Stimulated activated CD4-positive, alpha-beta T cell treated with anti-CD3 and anti-CD28 coated beads, TNF-alpha, amount 100 ng/mL, for 48 hours (primary cell): Measurements from ENCODE around the gene CBLIF.
"Not testable (repeated sequence)": the region's sequence is repeated elsewhere in the genome, so short reads cannot be mapped to it uniquely, and the experiment has no call there.

Experiments
- DNase-seq, 3 donors: peaks; one replicate each; pipeline ENCODE4 v3.0.0-alpha.2; 2020; ENCODE audit warnings: low read depth in 3 of 3

CBLIF gene

GRCh38 chr11:59845399-59845798 is at the start of gene CBLIF:
Gene CBLIF, minus strand, starts transcription at chr11:59845499. Its CDS starts 46 bp downstream, at chr11:59845453.
- no peak for DNase-seq

- DNase-seq: no peak
Observed at GRCh38 chr11:59894616-59895015, 49.3 kb upstream of the CBLIF start.

- no peak for DNase-seq
Observed at GRCh38 chr11:59891781-59892181, 46.5 kb upstream of the CBLIF start.

DNA sequence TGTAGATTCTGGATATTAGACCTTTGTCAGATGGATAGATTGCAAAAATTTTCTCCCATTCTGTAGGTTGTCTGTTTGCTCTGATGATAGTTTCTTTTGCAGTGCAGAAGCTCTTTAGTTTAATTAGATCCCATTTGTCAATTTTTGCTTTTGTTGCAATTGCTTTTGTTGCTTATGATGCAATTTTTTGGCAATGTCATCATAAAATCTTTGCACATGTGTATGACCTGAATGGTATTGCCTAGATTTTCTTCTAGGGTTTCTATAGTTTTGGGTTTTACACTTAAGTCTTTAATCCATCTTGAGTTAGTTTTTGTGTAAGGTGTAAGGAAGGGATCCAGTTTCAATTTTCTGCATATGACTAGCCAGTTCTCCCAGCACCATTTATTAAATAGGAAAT is 41.9 kb upstream of the CBLIF start:
- not testable (repeated sequence) for DNase-seq

DNA sequence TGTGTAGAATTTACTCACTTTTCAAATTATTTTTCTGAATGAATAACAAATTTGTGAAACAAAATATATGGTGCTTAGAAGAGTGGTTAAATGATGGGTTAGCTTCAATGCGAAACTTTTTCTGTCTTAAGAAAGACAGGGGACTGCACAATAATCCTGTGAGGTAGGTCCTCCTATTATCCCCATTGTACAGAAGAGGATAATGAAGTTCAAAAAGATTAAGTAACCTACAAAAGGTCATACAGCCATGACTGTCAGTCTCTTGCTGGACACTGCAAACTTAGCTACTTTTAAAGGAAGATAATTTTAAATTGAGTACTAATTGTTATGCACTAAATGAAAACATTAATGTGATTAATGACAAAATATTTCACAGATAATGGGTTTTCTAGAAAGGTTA is 38.3 kb upstream of the CBLIF start:
- DNase-seq: no peak

- no peak for DNase-seq
Observed at GRCh38 chr11:59879567-59879966, 34.3 kb upstream of the CBLIF start.

- DNase-seq: no peak
Observed at GRCh38 chr11:59878575-59878974, 33.3 kb upstream of the CBLIF start, which contains the start of gene OOSP3. Gene OOSP3, plus strand, starts transcription at chr11:59878782. Its CDS starts 27 bp downstream, at chr11:59878809.

DNA sequence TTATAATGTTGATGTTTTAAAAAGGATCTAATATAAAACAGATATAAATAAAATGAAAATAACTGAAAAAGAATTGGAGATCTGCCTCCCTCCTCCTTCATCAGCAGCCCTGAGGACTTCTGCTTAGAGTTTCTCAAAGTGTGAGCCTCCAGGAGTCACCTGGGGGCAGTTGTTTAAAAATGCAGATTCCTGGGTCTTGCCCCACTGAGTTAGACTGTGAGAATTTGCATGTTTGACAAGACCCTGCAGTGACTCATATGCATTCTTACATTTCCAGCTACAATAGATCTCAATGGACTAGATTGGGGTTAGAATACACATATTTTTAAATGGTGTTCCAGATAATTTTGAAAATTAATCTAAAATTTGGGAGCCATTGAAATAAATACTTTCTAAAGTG is 32.5 kb upstream of the CBLIF start:
- DNase-seq: no peak

- DNase-seq: no peak
Observed at GRCh38 chr11:59877325-59877724, 32.0 kb upstream of the CBLIF start.

GRCh38 chr11:59875856-59876519 is 30.7 kb upstream of the CBLIF start:
- no peak for DNase-seq

DNA sequence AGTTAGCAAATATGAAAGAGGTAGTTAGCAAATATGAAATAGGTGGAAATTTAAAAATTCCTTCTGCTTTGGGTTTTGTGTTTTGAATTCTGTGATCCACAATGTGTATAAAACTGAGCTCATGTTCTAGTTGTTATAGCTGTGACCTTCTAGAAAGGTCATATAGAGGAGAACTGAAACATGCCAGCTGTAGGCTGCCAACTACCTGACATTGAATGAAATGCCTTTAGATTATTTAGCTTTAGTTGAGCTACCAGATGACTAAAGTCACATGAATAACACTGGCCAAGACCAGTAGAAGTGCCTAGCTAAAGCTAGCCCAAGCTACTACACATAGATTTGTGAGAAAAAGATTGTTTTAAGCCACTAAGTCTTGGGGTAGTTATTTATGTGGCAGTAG is 26.8 kb upstream of the CBLIF start:
- no peak for DNase-seq

DNA sequence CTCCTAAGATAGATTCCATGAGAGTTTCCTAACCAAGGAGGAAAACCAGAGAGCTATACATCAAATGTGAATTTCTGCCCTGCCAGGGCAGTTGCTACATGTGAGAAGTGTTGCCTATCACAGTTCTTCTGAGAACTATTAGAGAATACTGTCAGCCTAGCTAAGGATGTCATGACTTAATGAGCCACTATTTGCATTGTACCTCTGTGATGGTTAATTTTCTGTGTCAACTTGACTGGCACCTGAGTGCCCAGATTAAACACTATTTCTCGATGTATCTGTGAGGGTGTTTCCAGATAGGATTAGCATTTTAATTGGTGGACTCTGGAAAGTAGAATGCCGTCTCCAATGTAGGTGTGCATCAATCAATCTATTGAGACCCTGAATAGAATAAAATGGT is 22.6 kb upstream of the CBLIF start:
- DNase-seq: no peak

GRCh38 chr11:59866836-59867235 is 21.5 kb upstream of the CBLIF start:
- DNase-seq: no peak

GRCh38 chr11:59866397-59866796 is 21.1 kb upstream of the CBLIF start, which contains the start of gene TCN1:
Gene TCN1, minus strand, starts transcription at chr11:59866487. Its CDS starts 17 bp downstream, at chr11:59866470.
- no peak for DNase-seq

DNA sequence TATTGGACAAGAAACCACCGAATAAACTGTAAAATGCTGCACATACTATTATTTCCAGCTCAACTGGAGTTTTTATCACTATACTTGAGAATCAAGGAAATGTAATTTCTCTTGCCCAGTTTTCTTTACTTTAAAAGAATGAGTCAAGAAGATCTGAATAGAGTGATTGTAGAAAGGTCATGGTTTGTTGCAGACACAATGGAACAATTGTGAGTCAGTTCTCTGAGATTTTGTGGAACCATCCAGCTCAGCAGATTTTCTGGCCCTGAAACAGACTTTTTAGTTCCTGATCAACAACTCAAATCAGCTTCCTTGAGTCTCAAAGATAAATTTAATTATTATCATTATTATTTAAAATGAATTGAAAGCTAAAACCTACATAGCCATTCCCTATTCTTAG is 19.7 kb upstream of the CBLIF start:
- DNase-seq: no peak

GRCh38 chr11:59862252-59862651 is 17.0 kb upstream of the CBLIF start:
- DNase-seq: no peak

- no peak for DNase-seq
Observed at GRCh38 chr11:59859673-59860072, 14.4 kb upstream of the CBLIF start.

- peak in 1 of 3 donors; percentile 4 for DNase-seq
Observed at GRCh38 chr11:59857439-59858434, 12.4 kb upstream of the CBLIF start.

DNA sequence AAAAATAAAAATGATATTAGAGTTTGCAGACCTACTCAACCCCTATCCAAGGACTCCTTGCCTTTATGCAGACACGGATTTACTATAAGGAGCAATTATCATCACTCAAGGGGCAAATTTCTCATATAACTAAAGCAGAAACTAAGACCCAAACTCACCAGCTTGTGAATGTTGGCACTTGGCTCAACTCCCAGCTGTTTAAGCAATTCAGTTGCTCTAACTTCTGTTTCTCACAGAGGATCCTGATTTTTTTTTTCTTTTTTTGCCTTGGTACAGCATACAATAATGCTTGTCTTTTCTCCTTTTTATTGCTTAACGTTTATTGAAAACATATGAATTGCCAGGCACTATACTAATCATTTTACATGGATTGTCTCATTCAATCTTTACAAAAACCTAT is 9.6 kb upstream of the CBLIF start:
- no peak for DNase-seq

DNA sequence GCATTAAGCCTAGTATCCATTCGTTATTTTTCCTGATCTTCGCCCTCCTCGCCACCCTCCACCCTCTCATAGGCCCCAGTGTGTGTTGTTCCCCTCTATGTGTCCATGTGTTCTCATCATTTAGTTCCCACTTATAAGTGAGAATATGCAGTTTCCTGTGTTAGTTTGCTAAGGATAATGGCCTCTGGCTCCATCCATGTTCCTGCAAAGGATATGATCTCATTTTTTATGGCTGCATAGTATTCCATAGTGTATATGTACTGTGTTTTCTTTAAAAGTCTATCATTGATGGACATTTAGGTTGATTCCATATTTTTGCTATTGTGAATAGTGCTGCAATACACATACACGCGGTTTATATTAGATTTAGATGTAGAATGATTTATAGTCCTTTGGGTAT is 6.1 kb upstream of the CBLIF start:
- DNase-seq: not testable (repeated sequence)

DNA sequence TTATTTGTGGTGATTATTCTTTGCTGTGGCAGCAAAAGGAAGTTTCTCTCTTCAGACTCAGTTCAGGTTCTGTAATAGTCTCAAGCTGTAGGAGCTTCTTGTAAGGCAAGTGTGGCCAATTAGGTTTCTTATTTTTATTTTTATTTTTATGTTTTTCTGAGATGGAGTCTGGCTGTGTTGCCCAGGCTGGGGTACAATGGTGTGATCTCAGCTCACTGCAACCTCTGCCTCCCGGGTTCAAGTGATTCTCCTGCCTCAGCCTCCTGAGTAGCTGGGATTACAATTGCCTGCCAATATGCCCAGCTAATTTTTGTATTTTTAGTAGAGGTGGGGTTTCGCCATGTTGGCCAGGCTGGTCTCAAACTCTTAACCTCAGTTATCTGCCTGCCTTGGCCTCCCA is 4.3 kb upstream of the CBLIF start:
- not testable (repeated sequence) for DNase-seq

GRCh38 chr11:59849129-59849528 is 3.8 kb upstream of the CBLIF start:
- DNase-seq: no peak

GRCh38 chr11:59848439-59848838 is 3.1 kb upstream of the CBLIF start:
- not testable (repeated sequence) for DNase-seq
